HG03196 (cell line): ENCODE results near the gene CCDC60.

Source experiments
- ATAC-seq: cut with Tn5 transposase; IDR thresholded peaks from one replicate; pipeline ENCODE4 v1.9.1; 2021; ENCODE audit not compliant: unreplicated experiment

CCDC60 gene

GRCh38 chr12:119381471-119382235 lies 47.1 kb downstream of the CCDC60 start:
- no peak for ATAC-seq

GRCh38 chr12:119383206-119383605 lies 48.7 kb downstream of the CCDC60 start:
- no peak for ATAC-seq

GRCh38 chr12:119384340-119384739 lies 49.8 kb downstream of the CCDC60 start:
- no peak for ATAC-seq

- ATAC-seq: no peak
These were observed 51.1 kb downstream of the CCDC60 start for GRCh38 chr12:119385659-119386058.

- no peak for ATAC-seq
These were observed 55.2 kb downstream of the CCDC60 start for GRCh38 chr12:119389687-119390086.

- ATAC-seq: no peak
These were observed 57.1 kb downstream of the CCDC60 start for GRCh38 chr12:119391673-119392072.

GRCh38 chr12:119393677-119394076 lies 59.1 kb downstream of the CCDC60 start:
- ATAC-seq: no peak

GRCh38 chr12:119397540-119397939 lies 63.0 kb downstream of the CCDC60 start:
- ATAC-seq: no peak

GRCh38 chr12:119398190-119398589 lies 63.7 kb downstream of the CCDC60 start:
- ATAC-seq: no peak

GRCh38 chr12:119399301-119399700 lies 64.8 kb downstream of the CCDC60 start:
- no peak for ATAC-seq

GRCh38 chr12:119406308-119406707 lies 71.8 kb downstream of the CCDC60 start:
- ATAC-seq: no peak

GRCh38 chr12:119406811-119407210 lies 72.3 kb downstream of the CCDC60 start:
- ATAC-seq: no peak

- no peak for ATAC-seq
These were observed 74.5 kb downstream of the CCDC60 start for GRCh38 chr12:119409043-119409442.

- no peak for ATAC-seq
These were observed 75.9 kb downstream of the CCDC60 start for GRCh38 chr12:119410396-119410795.

- no peak for ATAC-seq
These were observed 77.8 kb downstream of the CCDC60 start for GRCh38 chr12:119412306-119412705.

GRCh38 chr12:119412811-119413794 lies 78.6 kb downstream of the CCDC60 start:
- ATAC-seq: no peak

- ATAC-seq: no peak
These were observed 81.2 kb downstream of the CCDC60 start for GRCh38 chr12:119415714-119416113.

GRCh38 chr12:119417440-119417839 lies 82.9 kb downstream of the CCDC60 start:
- ATAC-seq: no peak

GRCh38 chr12:119419381-119419780 lies 84.9 kb downstream of the CCDC60 start:
- no peak for ATAC-seq

- ATAC-seq: no peak
These were observed 88.8 kb downstream of the CCDC60 start for GRCh38 chr12:119423285-119423684.

- ATAC-seq: no peak
These were observed 91.1 kb downstream of the CCDC60 start for GRCh38 chr12:119425623-119426022.

- ATAC-seq: no peak
These were observed 96.6 kb downstream of the CCDC60 start for GRCh38 chr12:119431151-119431550.
